ENCODE measurements around the gene IPCEF1. TPM values are rescaled to one million over a fixed set of nuclear protein-coding genes. Genes with fewer than 3 reads are reported as not detected.
A peak's percentile ranks its signal among the peaks of the same experiment; 100 is the strongest.

Gene IPCEF1
- total RNA-seq, 3 donors from 2014 or later = 1.8 to 3.4 (median 2.3) TPM

DNA sequence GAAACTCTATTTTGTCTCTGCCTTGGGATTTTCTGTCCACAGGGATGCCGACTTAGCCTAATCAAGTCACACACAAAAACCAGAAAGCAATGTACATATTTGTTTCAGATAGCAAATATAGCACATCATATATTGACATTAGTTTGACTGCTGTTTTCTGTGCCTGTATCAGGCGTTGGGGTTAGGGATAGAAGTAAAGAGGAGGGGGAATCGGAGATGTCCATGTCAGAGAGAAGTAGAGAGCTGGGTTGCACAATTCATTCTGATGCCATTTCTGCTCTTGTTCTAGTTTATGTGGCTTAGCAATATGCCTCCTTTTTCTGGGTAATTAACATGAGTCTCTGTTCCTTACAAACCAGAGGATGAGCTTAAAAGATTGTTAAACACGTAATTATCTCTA is 14.7 kb upstream of the IPCEF1 start:
- Histone ChIP-seq H3K36me3 (ENCODE audit: low read depth) (no peaks in the 10 kb centered on the region), H3K4me3 (no peak overlapping the region), H3K4me1 (ENCODE audit: low read depth) (no peaks in the 10 kb centered on the region), H3K9me3 (no peaks in the 10 kb centered on the region)
- TF ChIP-seq, protein P1, sequence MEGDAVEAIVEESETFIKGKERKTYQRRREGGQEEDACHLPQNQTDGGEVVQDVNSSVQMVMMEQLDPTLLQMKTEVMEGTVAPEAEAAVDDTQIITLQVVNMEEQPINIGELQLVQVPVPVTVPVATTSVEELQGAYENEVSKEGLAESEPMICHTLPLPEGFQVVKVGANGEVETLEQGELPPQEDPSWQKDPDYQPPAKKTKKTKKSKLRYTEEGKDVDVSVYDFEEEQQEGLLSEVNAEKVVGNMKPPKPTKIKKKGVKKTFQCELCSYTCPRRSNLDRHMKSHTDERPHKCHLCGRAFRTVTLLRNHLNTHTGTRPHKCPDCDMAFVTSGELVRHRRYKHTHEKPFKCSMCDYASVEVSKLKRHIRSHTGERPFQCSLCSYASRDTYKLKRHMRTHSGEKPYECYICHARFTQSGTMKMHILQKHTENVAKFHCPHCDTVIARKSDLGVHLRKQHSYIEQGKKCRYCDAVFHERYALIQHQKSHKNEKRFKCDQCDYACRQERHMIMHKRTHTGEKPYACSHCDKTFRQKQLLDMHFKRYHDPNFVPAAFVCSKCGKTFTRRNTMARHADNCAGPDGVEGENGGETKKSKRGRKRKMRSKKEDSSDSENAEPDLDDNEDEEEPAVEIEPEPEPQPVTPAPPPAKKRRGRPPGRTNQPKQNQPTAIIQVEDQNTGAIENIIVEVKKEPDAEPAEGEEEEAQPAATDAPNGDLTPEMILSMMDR (IDR thresholded peaks at IDR 0.05) = no peak
- no peak for DNase-seq
- intact Hi-C loops (cut with DNase I, micrococcal nuclease) = no loop called here
- no peak for ATAC-seq

DNA sequence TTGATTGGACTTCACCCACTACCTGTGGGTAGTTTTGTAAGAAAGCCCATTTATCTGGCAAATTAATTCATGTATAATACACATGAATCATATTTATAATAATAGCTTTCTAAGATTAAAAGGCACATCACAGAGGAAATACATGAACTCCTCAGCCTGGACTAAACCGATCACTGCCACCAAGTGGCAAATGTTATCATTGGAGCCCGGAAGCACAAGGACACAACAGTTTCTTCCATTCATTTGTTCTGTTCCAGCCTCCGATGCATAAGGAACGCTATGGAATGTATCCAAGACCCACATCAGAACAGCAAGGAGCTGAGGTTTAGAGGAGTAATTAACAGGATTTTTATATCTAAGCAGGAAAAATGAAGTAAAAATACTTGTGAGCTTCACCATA is 13.9 kb upstream of the IPCEF1 start:
- no peaks in the 10 kb centered on the region for H3K36me3 ChIP-seq (ENCODE audit: low read depth)
- no peak overlapping the region for H3K4me3 ChIP-seq
- TF ChIP-seq, protein P1 (IDR thresholded peaks at IDR 0.05) = no peak
- no peaks in the 10 kb centered on the region for H3K4me1 ChIP-seq (ENCODE audit: low read depth)
- intact Hi-C loops (cut with DNase I, micrococcal nuclease) = no loop called here
- DNase-seq (peak in 1 of 3 donors; percentile 42), ATAC-seq (peak; percentile 58)
- no peaks in the 10 kb centered on the region for H3K9me3 ChIP-seq

DNA sequence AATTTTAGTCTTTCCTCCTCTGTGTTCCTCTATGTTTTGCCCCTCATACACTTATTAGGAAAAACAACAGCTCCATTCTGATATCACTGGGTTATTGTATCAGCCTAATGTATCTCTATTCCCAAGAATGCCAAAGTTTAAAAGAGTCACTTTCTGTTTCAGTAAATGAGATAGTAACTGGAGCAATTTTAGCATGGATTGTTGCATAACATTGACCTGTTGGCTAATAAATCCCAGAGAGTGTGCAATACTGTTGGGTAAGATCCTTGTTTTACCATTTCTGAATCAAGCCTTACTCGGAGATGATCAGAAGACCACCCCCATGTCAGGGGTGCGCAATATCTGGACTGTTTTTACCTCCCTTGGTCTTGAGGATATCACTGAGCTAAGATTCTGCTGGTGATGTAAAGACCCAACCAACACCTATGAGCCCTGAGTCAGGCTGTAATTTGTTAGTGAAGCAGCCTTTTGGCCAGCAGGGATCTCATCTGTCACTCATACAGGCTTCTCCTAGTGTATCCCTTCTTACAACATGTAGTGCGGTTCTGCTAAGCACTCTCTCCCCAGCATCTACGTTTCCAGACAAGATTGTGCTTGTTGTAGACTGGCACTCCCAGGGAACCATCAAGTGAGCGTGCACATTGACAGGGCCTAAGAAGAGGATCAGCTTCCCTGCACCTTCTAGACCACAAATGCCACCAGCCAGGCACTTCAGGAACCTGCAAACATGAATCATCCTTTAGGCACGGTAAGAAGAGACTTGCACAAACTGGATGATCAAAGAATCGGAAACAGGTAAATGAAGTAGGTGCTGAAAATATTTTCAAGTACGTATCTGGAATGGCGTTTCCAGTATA is 11.5 kb upstream of the IPCEF1 start:
- Histone ChIP-seq H3K36me3 (ENCODE audit: low read depth) (no peaks in the 10 kb centered on the region), H3K4me1 (ENCODE audit: low read depth) (no peaks in the 10 kb centered on the region), H3K4me3 (no peak overlapping the region), H3K9me3 (no peaks in the 10 kb centered on the region)
- DNase-seq (no peak), ATAC-seq (no peak)
- intact Hi-C loops (cut with DNase I, micrococcal nuclease) = no loop called here
- TF ChIP-seq, protein P1 (IDR thresholded peaks at IDR 0.05) = no peak

DNA sequence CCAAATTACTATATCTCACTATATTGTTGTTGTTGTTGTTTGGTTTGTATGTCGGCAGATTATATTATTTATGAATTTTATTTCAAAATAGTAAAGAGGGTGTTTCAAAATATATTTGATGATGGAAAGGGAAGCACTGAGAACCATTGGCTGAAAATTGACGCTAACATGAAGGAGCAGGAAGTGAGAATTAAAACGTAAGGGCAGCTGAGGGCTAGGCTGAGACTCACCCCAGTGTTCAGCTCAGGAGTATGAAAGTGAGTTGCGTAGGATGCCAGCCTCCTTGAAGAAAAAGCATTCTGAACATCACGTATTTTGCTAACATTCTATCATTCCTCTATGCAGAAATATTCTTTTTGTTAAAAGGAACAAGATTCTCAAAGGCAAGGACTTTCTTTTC is 10.7 kb upstream of the IPCEF1 start:
- Histone ChIP-seq H3K4me3 (no peak overlapping the region), H3K36me3 (ENCODE audit: low read depth) (no peaks in the 10 kb centered on the region), H3K9me3 (no peaks in the 10 kb centered on the region), H3K4me1 (ENCODE audit: low read depth) (no peaks in the 10 kb centered on the region)
- ATAC-seq = no peak
- DNase-seq = no peak
- intact Hi-C loops (cut with DNase I, micrococcal nuclease) = no loop called here
- TF ChIP-seq, protein P1 (IDR thresholded peaks at IDR 0.05) = no peak

DNA sequence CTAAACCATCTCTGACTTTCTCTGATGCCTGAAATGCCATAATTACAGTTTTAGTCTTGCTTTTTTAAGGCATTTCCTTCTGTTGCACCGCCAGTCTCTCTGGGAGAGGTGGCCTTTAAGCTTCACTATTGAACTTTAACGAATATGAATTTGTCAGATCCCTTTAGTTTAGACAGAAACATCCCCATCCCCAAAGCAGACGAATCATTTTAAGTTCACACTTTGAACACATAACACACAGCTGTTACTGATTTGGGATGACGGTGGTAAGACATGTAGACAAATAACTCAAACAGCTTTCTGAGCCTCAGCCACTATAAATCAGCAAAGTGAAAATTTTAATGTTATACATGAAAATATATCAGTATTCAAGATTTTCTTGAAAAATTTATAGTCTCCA is 7.2 kb upstream of the IPCEF1 start:
- intact Hi-C loops (cut with DNase I, micrococcal nuclease) = no loop called here
- DNase-seq (no peak), ATAC-seq (no peak)
- Histone ChIP-seq H3K4me3 (no peak overlapping the region), H3K36me3 (ENCODE audit: low read depth) (no peaks in the 10 kb centered on the region), H3K4me1 (ENCODE audit: low read depth) (no peaks in the 10 kb centered on the region), H3K9me3 (no peaks in the 10 kb centered on the region)
- TF ChIP-seq, protein P1 (IDR thresholded peaks at IDR 0.05) = no peak
